K562 (cell line): ENCODE results near the gene HDAC5. TPM values are rescaled to one million over a fixed set of nuclear protein-coding genes. Genes with fewer than 3 reads are reported as not detected.
A peak's percentile ranks its signal among the peaks of the same experiment; 100 is the strongest.

Experiments
- ATAC-seq: fragments of 200-7000 bp; cut with Tn5 transposase; 3 replicates; pipeline ENCODE4 v1.9.1; 2020; ENCODE audit warnings: moderate library complexity
- BruUV-seq: library from RNA; stranded (reverse); fragments of 400-500 nt; replicated peaks from 2 replicates; lab custom pipeline; 2021; lab: Mats Ljungman, UMichigan
- CTCF ChIA-PET: fragments of 300-600 bp; formaldehyde crosslinking; extraction: SDS; loops from one replicate; lab custom pipeline; 2021; ENCODE audit warnings: low intra/inter-chr PET ratio; lab: Yijun Ruan, JAX
- POLR2A ChIA-PET: fragments of 300-600, 350-650 bp; sonication (Branson Sonifier 250); formaldehyde crosslinking; extraction: SDS; loops from one replicate; lab custom pipeline; 2021; ENCODE audit warnings: antibody characterized with exemption, inconsistent platforms; lab: Yijun Ruan, JAX
- DNase-seq, 4 experiments: peaks; one replicate each; pipeline versions ENCODE4 v3.0.0 to v3.0.0-alpha.2; 2011 to 2018; ENCODE audit warnings: low spot score in 3 of 4, mixed read lengths in 3 of 4; ENCODE audit errors: extremely low read depth in 1 of 4
- FAIRE-seq: peaks from 2 replicates; lab custom pipeline; 2011; peaks lifted over from hg19 to GRCh38; lab: Jason Lieb, UNC
- H2AFZ ChIP-seq: 2 replicates; pipeline ENCODE4 v1.6.0; 2011; ENCODE audit warnings: low read depth, low read length, control low read depth, inconsistent platforms
- H3K27ac ChIP-seq: fragments of 200-600 bp; 3 replicates; pipeline ENCODE4 v1.8.0; 2011; ENCODE audit warnings: low read depth, mild to moderate bottlenecking, control low read depth, inconsistent platforms, low read length, moderate library complexity, mixed read lengths; ENCODE audit errors: extremely low read depth
- H3K27me3 ChIP-seq, 2 experiments: fragments of 300-600 bp in 1 of 2; 2 replicates in 1 of 2; 3 replicates in 1 of 2; pipeline versions ENCODE4 v1.6.0 to v1.8.0; 2011; ENCODE audit warnings: inconsistent platforms in 2 of 2, low read length in 2 of 2, mild to moderate bottlenecking in 1 of 2, mixed read lengths in 1 of 2, moderate library complexity in 1 of 2; ENCODE audit not compliant: control insufficient read depth in 2 of 2, insufficient read depth in 2 of 2
- H3K36me3 ChIP-seq: fragments of 300-600 bp; 3 replicates; pipeline ENCODE4 v1.8.0; 2011; ENCODE audit warnings: mild to moderate bottlenecking, low read length, inconsistent platforms; ENCODE audit not compliant: control insufficient read depth, insufficient read depth
- H3K4me1 ChIP-seq, 2 experiments: fragments of 200-600 bp in 1 of 2; replicated peaks in 1 of 2; 2 replicates in 1 of 2; 3 replicates in 1 of 2; pipeline versions ENCODE4 v1.5.1 to v1.8.0; 2011; ENCODE audit warnings: inconsistent platforms in 2 of 2, low read length in 2 of 2, mild to moderate bottlenecking in 1 of 2, mixed read lengths in 1 of 2, moderate library complexity in 1 of 2; ENCODE audit not compliant: control insufficient read depth in 2 of 2, insufficient read depth in 2 of 2
- H3K4me2 ChIP-seq: 2 replicates; pipeline ENCODE4 v1.6.1; 2011; ENCODE audit warnings: low read length, control low read depth, inconsistent platforms, mixed read lengths; ENCODE audit not compliant: insufficient read depth
- H3K4me3 ChIP-seq: fragments of 200-600 bp; sonication (generic), shearing (Covaris generic); 2 replicates; pipeline ENCODE4 v1.5.1; 2016; ENCODE audit warnings: control low read depth, inconsistent platforms
- H3K79me2 ChIP-seq: fragments of 200-600 bp; 3 replicates; pipeline ENCODE4 v1.8.0; 2011; ENCODE audit warnings: low read length, inconsistent platforms; ENCODE audit not compliant: control insufficient read depth, insufficient read depth
- H3K9ac ChIP-seq, 2 experiments: 2 replicates each; pipeline versions ENCODE4 v1.6.0 to v1.6.1; 2011; ENCODE audit warnings: low read depth in 2 of 2, low read length in 2 of 2, control low read depth in 1 of 2, inconsistent platforms in 1 of 2, mild to moderate bottlenecking in 1 of 2, mixed read lengths in 1 of 2; ENCODE audit not compliant: insufficient read depth in 1 of 2
- H3K9me1 ChIP-seq: one replicate; pipeline ENCODE4 v1.6.0; 2011; ENCODE audit warnings: inconsistent platforms, mild to moderate bottlenecking, low read length, moderate library complexity; ENCODE audit not compliant: control insufficient read depth, insufficient read depth
- H3K9me3 ChIP-seq: replicated peaks from 2 replicates; pipeline ENCODE4 v1.5.1; 2011; ENCODE audit warnings: low read depth, low read length, inconsistent platforms; ENCODE audit not compliant: control insufficient read depth, insufficient read depth
- H4K20me1 ChIP-seq: replicated peaks from 2 replicates; pipeline ENCODE4 v1.6.1; 2011; ENCODE audit warnings: low read length, inconsistent platforms, mixed read lengths; ENCODE audit not compliant: control insufficient read depth, insufficient read depth
- C11orf30 ChIP-seq: fragments of 450-650 bp; IDR thresholded peaks from 2 replicates; pipeline ENCODE4 v1.6.1; 2016; ENCODE audit warnings: low read depth, mild to moderate bottlenecking
- FOXP1 ChIP-seq: sonication (generic); formaldehyde crosslinking; IDR thresholded peaks from 2 replicates; pipeline ENCODE4 v1.8.0; 2022; ENCODE audit warnings: mild to moderate bottlenecking, missing genetic modification reagents
- HDAC1 ChIP-seq, 2 experiments: fragments of 450-650 bp; IDR thresholded peaks; 2 replicates each; pipeline ENCODE4 v1.6.1; 2016 to 2017; ENCODE audit warnings: inconsistent platforms in 1 of 2, mild to moderate bottlenecking in 1 of 2, moderate library complexity in 1 of 2
- KDM2B ChIP-seq: fragments of 250-450 bp; sonication (Bioruptor Pico); IDR thresholded peaks from 2 replicates; pipeline ENCODE4 v1.8.0; 2021; ENCODE audit warnings: mild to moderate bottlenecking, moderate library complexity
- NFE2 ChIP-seq: IDR thresholded peaks from 2 replicates; pipeline ENCODE4 v1.6.1; 2014; ENCODE audit warnings: antibody characterized with exemption, low read depth
- SIN3A ChIP-seq, 2 experiments: fragments of 150-350 bp in 1 of 2; IDR thresholded peaks; 2 replicates each; pipeline ENCODE4 v1.6.1; 2011 to 2016; ENCODE audit warnings: borderline replicate concordance in 2 of 2, low read depth in 2 of 2, low read length in 2 of 2, mild to moderate bottlenecking in 2 of 2, moderate library complexity in 2 of 2; ENCODE audit not compliant: control insufficient read depth in 1 of 2
- ZNF316 ChIP-seq: fragments of 450-650 bp; IDR thresholded peaks from 2 replicates; pipeline ENCODE4 v1.6.1; 2016
- WGBS: fragments of 100-300 bp; shearing (Covaris generic); methylation state at CpG from one replicate; pipeline ENCODE4 v1.1.6; 2016; ENCODE audit warnings: low coverage, mixed read lengths; ENCODE audit not compliant: insufficient coverage; ENCODE audit errors: missing lambda C conversion rate; 5-methylcytosine and 5-hydroxymethylcytosine counted together
- in situ Hi-C: fragments of 300-500 bp; cut with MboI; formaldehyde crosslinking; loops from 4 replicates; pipeline ENCODE4 v1.15.0; 2018; ENCODE audit warnings: inconsistent platforms, mixed read lengths
- intact Hi-C: fragments of 100-400 bp; cut with micrococcal nuclease; formaldehyde crosslinking; loops from 2 replicates; pipeline ENCODE4 v1.14.2; 2022
- polyA plus RNA-seq, 8 experiments: library from polyadenylated mRNA; depleted of rRNA in 4 of 8; stranded (reverse) in 5 of 8; unstranded in 3 of 8; fragments of >200 nt; fragmentation: Nextera tagmentation in 2 of 8; fragmentation: Illumina TruSeq in 1 of 8; extraction: Ambion mirVana in 2 of 8; extraction: Trizol in 1 of 8; gene quantifications; 2 replicates each; pipeline versions ENCODE4 v1.2.1 to v1.2.3, GENCODE V29; 2011 to 2014; ENCODE audit warnings: inconsistent platforms in 1 of 8, missing spikeins in 1 of 8
- total RNA-seq, 7 experiments: library from RNA; depleted of rRNA in 6 of 7; stranded (reverse); fragments of >200 nt in 6 of 7; fragmentation: Illumina TruSeq in 2 of 7; extraction: Trizol in 2 of 7; gene quantifications; 2 replicates each; pipeline versions ENCODE4 v1.2.1 to v1.2.3, GENCODE V29; 2011 to 2021; ENCODE audit warnings: low replicate concordance in 1 of 7

Gene HDAC5
- total and polyA plus RNA-seq, 9 of the 15 experiments (the other 6 are each of a cell fraction or from before 2014, with no cell fraction given): 0.45 to 26.2 (median 16.4) TPM

DNA sequence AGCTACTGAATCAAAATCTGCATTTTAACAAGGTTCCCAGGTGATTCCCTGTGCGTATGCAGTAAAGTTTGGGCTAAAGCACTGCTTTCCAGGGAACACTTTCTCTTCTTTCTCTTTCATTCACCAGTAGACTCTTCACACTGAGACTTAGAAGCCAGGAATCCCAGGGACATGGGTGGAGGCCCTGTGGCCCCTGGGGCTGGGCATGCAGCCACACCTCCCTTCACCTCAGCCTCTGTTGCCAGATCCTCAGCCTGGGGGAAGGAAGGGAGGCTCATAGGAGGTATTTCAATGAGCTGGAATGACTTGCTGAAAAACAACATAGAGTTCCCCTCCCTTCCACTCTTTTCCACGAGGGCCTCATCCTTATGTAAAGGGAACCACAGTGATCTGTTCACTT lies 51.7 kb downstream of the HDAC5 start:
- Histone ChIP-seq H3K27ac (peak overlapping the region; percentile 33; the same call in 2 of the 3 replicates), H3K9me1 (no peaks in the 10 kb centered on the region), H2AFZ (no peak overlapping the region), H3K27me3 (no peaks in the 10 kb centered on the region), H3K4me3 (peak overlapping the region; percentile 62), H3K36me3 (peaks cover 29% of the 10 kb centered on the region; the same call in 2 of the 3 replicates), H3K9ac (peak overlapping the region; percentile 77 to 87), H3K4me1 (peaks cover 16 to 41% of the 10 kb centered on the region in 2 experiments; a peak in 4 of 5 replicates), H3K4me2 (peak overlapping the region; percentile 96), H3K9me3 (no peaks in the 10 kb centered on the region), H3K79me2 (peaks cover 25% of the 10 kb centered on the region), H4K20me1 (no peaks in the 10 kb centered on the region)
- ChIA-PET POLR2A (interaction anchor here (0.6 to 1.6 kb wide), 8 partner anchors 10 to 1080 kb away, joined by 3 to 6 read pairs (median 3); no protein-coding TSS in a partner anchor), CTCF (no interaction called here)
- FAIRE-seq (peak; percentile 56), DNase-seq (peak in 1 of 4 experiments; percentile 49), ATAC-seq (no peak)
- 10% methylated on average over 2 of the region's 2 CpGs for WGBS
- no TSS peak for BruUV-seq
- intact Hi-C loops: no loop called here
- TF ChIP-seq SIN3A (IDR thresholded peaks at IDR 0.05; ENCODE audit: borderline replicate concordance in 2 of 2, control insufficient read depth in 1 of 2, low read depth in 2 of 2, low read length in 2 of 2) (peak in 1 of 2 experiments; percentile 46; a peak in 1 of 4 replicates), ZNF316 (peak; percentile 23; the same call in 1 of the 2 replicates), NFE2 (peak; percentile 65), HDAC1 (IDR thresholded peaks at IDR 0.05) (0 out of 4 replicates have a peak, but pooled peaks of 1 of the 2 experiments have one; percentile 10), FOXP1 (CRISPR knock-in tag) (no peak), C11orf30 (peak; percentile 33), KDM2B (no peak)
- in situ Hi-C loops: no loop called here
